ENCODE measurements around the gene MEX3D.

DNA sequence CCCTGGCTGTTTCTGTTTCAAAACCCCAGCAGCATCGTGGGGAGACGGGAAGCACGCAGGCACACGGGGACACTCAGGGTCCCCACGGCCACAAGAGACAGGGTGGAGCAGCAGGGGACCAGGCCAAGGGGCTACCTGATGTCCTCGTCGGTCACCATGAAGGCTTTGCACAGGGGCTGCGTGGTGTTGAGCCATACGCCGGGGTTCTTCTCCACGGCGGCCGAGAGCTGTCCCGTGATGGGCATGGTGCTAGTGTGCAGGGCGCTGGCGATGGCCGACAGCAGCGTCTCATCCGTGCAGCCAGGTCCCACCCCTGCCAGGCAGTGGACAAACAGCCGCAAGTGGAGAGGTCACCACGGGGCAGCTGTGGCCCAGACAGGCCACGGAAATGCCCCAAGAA lies 12.8 kb upstream of the MEX3D start:
- TF ChIP-seq CTCF (IDR thresholded peaks at IDR 0.05; ENCODE audit: low read depth, low read length, missing input control), result no peak
- TF ChIP-seq TAF1 (conservative IDR thresholded peaks at IDR 0.05), result no peak
- TF ChIP-seq YY1 (IDR thresholded peaks at IDR 0.05), result no peak
- TF ChIP-seq, protein P1, sequence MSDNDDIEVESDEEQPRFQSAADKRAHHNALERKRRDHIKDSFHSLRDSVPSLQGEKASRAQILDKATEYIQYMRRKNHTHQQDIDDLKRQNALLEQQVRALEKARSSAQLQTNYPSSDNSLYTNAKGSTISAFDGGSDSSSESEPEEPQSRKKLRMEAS (IDR thresholded peaks at IDR 0.05), result no peak
- no peak for TF ChIP-seq RXRA (IDR thresholded peaks at IDR 0.05)
- TF ChIP-seq, protein P2, sequence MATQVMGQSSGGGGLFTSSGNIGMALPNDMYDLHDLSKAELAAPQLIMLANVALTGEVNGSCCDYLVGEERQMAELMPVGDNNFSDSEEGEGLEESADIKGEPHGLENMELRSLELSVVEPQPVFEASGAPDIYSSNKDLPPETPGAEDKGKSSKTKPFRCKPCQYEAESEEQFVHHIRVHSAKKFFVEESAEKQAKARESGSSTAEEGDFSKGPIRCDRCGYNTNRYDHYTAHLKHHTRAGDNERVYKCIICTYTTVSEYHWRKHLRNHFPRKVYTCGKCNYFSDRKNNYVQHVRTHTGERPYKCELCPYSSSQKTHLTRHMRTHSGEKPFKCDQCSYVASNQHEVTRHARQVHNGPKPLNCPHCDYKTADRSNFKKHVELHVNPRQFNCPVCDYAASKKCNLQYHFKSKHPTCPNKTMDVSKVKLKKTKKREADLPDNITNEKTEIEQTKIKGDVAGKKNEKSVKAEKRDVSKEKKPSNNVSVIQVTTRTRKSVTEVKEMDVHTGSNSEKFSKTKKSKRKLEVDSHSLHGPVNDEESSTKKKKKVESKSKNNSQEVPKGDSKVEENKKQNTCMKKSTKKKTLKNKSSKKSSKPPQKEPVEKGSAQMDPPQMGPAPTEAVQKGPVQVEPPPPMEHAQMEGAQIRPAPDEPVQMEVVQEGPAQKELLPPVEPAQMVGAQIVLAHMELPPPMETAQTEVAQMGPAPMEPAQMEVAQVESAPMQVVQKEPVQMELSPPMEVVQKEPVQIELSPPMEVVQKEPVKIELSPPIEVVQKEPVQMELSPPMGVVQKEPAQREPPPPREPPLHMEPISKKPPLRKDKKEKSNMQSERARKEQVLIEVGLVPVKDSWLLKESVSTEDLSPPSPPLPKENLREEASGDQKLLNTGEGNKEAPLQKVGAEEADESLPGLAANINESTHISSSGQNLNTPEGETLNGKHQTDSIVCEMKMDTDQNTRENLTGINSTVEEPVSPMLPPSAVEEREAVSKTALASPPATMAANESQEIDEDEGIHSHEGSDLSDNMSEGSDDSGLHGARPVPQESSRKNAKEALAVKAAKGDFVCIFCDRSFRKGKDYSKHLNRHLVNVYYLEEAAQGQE (IDR thresholded peaks at IDR 0.05), result no peak
